GM19395 (cell line): ENCODE data around the gene ENTHD1.

Source experiments
- ATAC-seq: cut with Tn5 transposase; IDR thresholded peaks from one replicate; pipeline ENCODE4 v1.9.1; 2021; ENCODE audit warnings: mild to moderate bottlenecking, moderate library complexity; ENCODE audit not compliant: unreplicated experiment

Gene ENTHD1

GRCh38 chr22:39800790-39801520 lies 92.6 kb downstream of the ENTHD1 start:
- ATAC-seq: no peak

- ATAC-seq: no peak
Measured at GRCh38 chr22:39797528-39798147, 95.9 kb downstream of the ENTHD1 start.

GRCh38 chr22:39789788-39790187 lies 103.8 kb downstream of the ENTHD1 start:
- ATAC-seq: no peak

- ATAC-seq: no peak
Measured at GRCh38 chr22:39785232-39785631, 108.3 kb downstream of the ENTHD1 start.

GRCh38 chr22:39777716-39778454 lies 115.7 kb downstream of the ENTHD1 start:
- no peak for ATAC-seq

GRCh38 chr22:39776295-39777009 lies 117.1 kb downstream of the ENTHD1 start:
- no peak for ATAC-seq

- peak; percentile 81 for ATAC-seq
Measured at GRCh38 chr22:39773976-39774539, 119.5 kb downstream of the ENTHD1 start.

GRCh38 chr22:39773503-39773902 lies 120.1 kb downstream of the ENTHD1 start:
- ATAC-seq: no peak

- ATAC-seq: no peak
Measured at GRCh38 chr22:39771486-39771885, 122.1 kb downstream of the ENTHD1 start.

- no peak for ATAC-seq
Measured at GRCh38 chr22:39765661-39766060, 127.9 kb downstream of the ENTHD1 start.

- no peak for ATAC-seq
Measured at GRCh38 chr22:39765046-39765445, 128.5 kb downstream of the ENTHD1 start.

- no peak for ATAC-seq
Measured at GRCh38 chr22:39763276-39763675, 130.3 kb downstream of the ENTHD1 start.

GRCh38 chr22:39750759-39751158 lies 142.8 kb downstream of the ENTHD1 start:
- no peak for ATAC-seq

- no peak for ATAC-seq
Measured at GRCh38 chr22:39748877-39749276, 144.7 kb downstream of the ENTHD1 start.

- no peak for ATAC-seq
Measured at GRCh38 chr22:39746600-39747262, 146.8 kb downstream of the ENTHD1 start.

- no peak for ATAC-seq
Measured at GRCh38 chr22:39745789-39746188, 147.8 kb downstream of the ENTHD1 start.

- no peak for ATAC-seq
Measured at GRCh38 chr22:39744353-39744752, 149.2 kb downstream of the ENTHD1 start.

- ATAC-seq: no peak
Measured at GRCh38 chr22:39743935-39744334, 149.6 kb downstream of the ENTHD1 start.

GRCh38 chr22:39739338-39740027 lies 154.1 kb downstream of the ENTHD1 start:
- ATAC-seq: no peak

- ATAC-seq: no peak
Measured at GRCh38 chr22:39738746-39739145, 154.8 kb downstream of the ENTHD1 start.
